NCI-H1694 (cell line): ENCODE measurements around the gene ARIH1.

Source experiments
- DNase-seq: peaks from one replicate; lab custom pipeline; 2025; lab: John Stamatoyannopoulos, UW

The ARIH1 gene

DNA sequence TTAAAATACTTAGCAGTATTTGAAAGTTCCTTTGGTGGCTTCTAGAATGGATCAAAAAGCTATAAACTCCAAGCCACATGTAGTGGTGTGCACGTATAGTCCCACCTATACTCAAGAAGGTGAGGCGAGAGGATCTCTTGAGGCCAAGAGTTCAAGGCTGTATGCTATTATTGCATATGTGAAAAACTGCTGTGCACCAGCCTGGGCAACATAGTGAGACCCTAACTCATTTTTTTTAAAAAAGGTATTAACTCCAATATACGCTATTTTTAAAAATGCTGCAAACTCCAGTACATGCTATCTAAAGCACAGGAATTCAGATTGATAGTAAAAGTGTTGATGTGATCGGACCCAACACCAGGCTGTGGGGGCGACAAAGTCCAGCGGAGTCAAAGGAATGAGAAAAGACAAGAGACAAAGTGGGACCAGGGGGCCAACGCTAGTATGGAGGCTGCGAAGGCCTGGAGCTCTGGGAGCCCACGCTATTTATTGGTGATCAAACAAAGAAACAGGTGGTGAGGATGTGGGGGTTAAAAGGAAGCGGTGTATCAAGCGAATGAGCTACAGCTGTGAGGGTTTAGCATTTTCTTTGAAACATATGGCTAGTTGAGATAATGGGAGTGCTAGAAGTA, 66.6 kb downstream of the ARIH1 start:
- no peak for DNase-seq

- DNase-seq, result no peak
These were observed 67.5 kb downstream of the ARIH1 start for GRCh38 chr15:72541674-72542073.

- DNase-seq, result no peak
These were observed 71.0 kb downstream of the ARIH1 start for GRCh38 chr15:72545156-72545555.

GRCh38 chr15:72554471-72555425, 80.6 kb downstream of the ARIH1 start:
- DNase-seq, result no peak

GRCh38 chr15:72559781-72560180, 85.7 kb downstream of the ARIH1 start:
- DNase-seq, result no peak

- DNase-seq, result no peak
These were observed 86.3 kb downstream of the ARIH1 start for GRCh38 chr15:72560458-72560857.

DNA sequence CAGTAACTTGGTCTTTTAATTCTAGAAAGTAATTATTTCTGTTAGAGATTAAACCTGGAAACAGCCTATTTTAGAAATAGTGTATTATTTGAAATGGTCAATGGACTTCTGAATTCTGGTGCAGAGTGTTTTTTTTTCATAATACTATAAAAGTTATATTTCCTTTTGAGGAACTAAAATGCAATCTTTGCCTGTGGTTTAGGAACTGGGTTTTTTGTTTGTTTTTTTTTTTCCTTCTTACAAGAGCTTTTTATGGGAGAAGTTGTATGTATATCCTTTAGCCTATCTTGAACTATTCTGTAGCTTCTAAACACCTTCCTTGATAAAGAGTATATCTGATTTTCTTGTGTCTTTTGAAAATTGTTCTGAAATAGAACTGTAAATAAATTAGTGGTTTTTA, 88.3 kb downstream of the ARIH1 start:
- no peak for DNase-seq

- DNase-seq, result no peak
These were observed 88.7 kb downstream of the ARIH1 start for GRCh38 chr15:72562878-72563277.

- DNase-seq, result no peak
These were observed 90.0 kb downstream of the ARIH1 start for GRCh38 chr15:72564091-72564490.

DNA sequence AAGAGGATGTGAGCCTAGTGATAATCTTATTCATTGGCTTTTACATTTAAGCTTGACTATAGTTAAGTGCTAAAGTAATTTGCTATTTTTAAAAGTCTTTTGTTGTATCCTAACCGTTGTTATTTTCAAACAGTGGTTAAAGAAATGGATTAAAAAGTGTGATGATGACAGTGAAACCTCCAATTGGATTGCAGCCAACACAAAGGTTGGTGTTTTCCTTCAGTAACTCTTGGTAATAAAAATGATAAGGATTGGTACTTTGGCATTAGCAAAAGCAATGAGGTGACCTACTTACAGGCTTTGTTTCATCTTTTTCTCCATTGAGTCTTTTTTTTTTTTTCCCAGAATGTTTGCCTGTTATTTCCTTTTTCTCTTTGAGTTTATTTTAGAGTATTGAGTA, 92.8 kb downstream of the ARIH1 start:
- DNase-seq, result no peak

GRCh38 chr15:72570059-72570458, 95.9 kb downstream of the ARIH1 start:
- no peak for DNase-seq

- no peak for DNase-seq
These were observed 105.7 kb downstream of the ARIH1 start for GRCh38 chr15:72579814-72580213.

- no peak for DNase-seq
These were observed 109.9 kb downstream of the ARIH1 start for GRCh38 chr15:72584006-72584405.

DNA sequence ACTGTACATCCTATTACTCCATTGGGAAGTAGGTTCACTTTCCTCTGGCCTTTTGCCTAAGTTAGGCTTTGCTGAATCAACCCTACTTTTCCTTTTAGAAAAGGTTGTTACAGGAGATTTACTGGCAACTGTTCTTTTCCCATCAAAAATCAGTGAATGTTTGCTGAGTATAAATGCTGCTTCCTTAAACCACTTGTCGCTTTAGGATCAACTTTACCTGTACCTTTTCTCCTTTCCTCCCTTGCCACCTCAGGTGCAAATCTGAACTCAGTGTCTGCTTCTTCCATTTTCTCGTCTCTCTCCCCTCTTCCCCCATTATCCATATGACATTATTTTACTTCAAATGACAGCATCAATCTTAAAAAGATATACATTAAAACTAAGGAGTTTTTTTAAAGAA, 110.9 kb downstream of the ARIH1 start:
- DNase-seq, result no peak

DNA sequence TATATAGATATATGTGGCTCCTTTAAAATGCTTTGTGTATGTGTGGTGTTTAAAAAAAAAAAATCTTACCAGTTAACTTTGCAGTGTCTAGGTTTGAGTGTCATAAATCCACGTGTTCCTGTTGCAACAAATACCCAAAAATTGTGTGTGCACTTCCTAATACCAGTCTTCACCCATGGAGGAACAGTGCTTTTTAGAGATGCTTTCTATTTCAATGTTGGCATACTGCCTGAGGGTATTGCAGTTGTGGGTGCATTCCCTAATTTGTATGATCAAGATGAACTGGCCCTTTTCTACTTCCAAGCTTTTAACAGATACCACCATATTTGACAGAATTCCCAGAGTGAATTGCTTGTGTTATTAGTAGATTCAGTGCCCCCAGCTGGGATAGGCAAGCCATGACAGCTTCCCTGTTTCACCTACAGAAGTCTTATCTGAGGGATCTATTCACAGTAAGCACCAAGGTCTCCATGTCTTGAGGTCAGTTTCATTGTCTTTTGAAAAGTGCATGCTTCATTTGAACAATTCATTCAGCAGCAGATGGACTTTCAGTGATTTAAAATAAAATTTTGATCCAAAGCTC, 111.4 kb downstream of the ARIH1 start:
- DNase-seq, result no peak

DNA sequence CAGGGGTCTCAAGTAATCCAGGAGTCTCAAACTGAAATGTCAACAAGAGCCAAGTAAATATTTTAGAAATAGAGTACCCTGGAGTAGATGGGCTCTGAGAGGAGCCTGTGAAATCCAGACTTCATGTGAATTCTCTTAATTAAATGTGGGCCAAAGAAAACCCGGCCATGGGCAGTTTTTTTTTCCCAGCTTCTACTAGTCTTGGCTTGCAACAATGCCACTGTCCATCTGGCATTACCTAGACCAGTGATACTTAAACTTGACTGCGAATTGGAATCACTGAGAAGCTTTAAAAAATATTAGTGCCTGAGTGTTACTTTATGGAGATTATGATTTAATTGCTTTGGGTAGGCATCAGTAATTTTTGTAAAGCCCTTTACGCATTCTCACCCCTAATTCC, 114.0 kb downstream of the ARIH1 start:
- DNase-seq, result no peak

DNA sequence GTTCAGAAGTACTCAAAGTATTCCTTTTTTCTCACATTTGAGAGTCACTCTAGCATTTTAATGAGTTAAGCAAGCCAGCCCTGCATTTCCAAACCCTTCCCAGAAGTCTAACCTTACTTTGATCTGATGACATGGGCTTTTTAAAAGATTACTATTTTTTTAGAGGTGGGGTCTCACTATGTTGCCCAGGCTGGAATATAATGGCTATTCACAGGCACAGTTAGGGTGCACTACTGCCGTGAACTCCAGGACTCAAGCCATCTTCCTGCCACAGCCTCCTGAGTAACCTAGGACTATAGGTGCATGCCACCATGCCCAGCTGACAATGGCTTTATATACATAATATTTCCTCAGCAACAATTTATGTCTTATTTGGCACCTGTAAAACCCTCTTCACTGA, 116.3 kb downstream of the ARIH1 start:
- no peak for DNase-seq

- DNase-seq, result no peak
These were observed 117.2 kb downstream of the ARIH1 start for GRCh38 chr15:72591361-72591760.

DNA sequence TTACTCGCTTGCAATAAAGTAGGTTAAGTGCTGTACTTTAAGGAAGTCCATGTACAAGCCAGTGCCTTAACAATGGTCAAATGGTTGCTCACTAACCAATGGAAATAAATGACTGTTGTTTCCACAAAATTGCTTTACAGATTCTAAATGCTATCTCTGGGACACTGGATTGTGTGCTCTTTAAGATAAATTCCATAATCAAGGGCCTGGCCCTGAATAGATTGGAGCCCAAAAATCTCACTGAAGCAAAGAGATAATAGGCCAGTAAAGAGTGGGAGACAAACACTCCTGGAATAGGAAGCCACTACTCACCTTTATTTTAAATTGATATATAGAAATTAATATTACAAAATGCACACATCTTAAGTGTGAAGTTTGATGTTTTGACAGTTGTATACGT, 118.0 kb downstream of the ARIH1 start:
- no peak for DNase-seq

GRCh38 chr15:72592676-72593075, 118.5 kb downstream of the ARIH1 start:
- no peak for DNase-seq

- DNase-seq, result no peak
These were observed 119.7 kb downstream of the ARIH1 start for GRCh38 chr15:72593838-72594237.

DNA sequence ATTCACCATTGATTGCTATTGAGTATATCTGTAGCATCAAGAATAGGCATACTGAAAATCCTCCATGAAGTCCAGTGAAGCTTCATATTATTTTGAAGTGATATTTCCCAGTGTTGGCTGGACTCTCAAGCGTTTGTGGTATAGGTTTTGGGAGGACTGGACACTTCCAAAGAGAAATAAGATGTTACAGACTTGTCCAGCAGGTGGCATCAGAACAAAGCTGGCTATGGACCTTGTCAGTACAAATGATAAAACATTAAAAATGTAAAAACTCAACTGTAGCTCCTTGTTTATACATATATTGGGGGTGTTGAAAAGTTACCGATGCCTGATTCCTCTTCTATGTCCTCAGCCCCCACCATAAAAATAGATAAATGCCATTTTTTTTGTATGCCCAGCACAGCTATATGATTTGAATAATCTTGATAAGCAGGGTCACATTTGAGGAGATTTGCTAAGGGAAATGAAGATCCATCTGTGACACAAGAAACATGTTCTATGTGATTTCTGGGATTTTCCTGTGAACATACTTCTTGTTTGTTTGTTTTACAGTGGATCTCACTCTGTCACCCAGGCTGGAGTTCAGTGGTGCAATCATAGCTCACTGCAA, 125.8 kb downstream of the ARIH1 start:
- DNase-seq, result peak; percentile 32

- DNase-seq, result no peak
These were observed 130.7 kb downstream of the ARIH1 start for GRCh38 chr15:72604794-72605193.
